Activated T-cell treated with anti-CD3 and anti-CD28 coated beads for 1 hour (primary cell): ENCODE measurements around the gene VSIG4.
"Not testable (repeated sequence)": the region's sequence is repeated elsewhere in the genome, so short reads cannot be mapped to it uniquely, and the experiment has no call there.

Experiments
- DNase-seq: peaks from one replicate; pipeline ENCODE4 v3.0.0-alpha.2; 2020; ENCODE audit warnings: low read depth

Gene VSIG4

GRCh38 chrX:65977161-65977560, 62.7 kb downstream of the VSIG4 start:
- DNase-seq, result not testable (repeated sequence)

DNA sequence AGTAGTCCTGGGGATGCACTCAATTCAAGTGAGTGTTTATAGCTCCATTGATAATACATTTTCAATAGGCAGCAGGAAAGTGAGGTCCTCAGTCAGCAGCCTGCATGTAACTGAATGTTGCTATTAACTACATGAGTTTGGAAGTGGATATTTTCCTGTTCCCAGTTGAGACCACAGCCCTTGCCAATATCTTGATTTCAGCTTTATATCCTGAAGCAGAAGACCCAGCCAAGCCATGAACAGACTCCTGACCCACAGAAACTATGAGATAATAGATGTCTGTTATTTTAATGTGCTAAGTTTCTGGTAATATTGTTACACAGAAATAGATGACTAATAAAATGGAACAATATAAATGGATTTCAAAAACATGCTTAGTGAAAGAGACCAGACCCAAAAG, 63.7 kb downstream of the VSIG4 start:
- no peak for DNase-seq

- DNase-seq, result not testable (repeated sequence)
Measured at GRCh38 chrX:65975161-65975751, 64.6 kb downstream of the VSIG4 start.
